Islet of Langerhans (tissue), 1 donor: Measurements from ENCODE around the gene ARHGEF40.
"Not testable (repeated sequence)": the region's sequence is repeated elsewhere in the genome, so short reads cannot be mapped to it uniquely, and the experiment has no call there.

Experiments
- FAIRE-seq: peaks from one replicate; lab custom pipeline; 2011; peaks lifted over from hg19 to GRCh38; lab: Jason Lieb, UNC

Gene ARHGEF40

GRCh38 chr14:21040370-21040925 lies 29.7 kb upstream of the ARHGEF40 start:
- FAIRE-seq, result no peak

- not testable (repeated sequence) for FAIRE-seq
These were observed 29.2 kb upstream of the ARHGEF40 start for GRCh38 chr14:21040941-21041340.

- FAIRE-seq, result no peak
These were observed 28.2 kb upstream of the ARHGEF40 start, which contains the start of gene RNASE7 for GRCh38 chr14:21041676-21042433. TSS of gene RNASE7 (plus strand) at chr14:21042362. CDS start at chr14:21042993, 631 bp downstream.

GRCh38 chr14:21042918-21043317 lies 27.2 kb upstream of the ARHGEF40 start:
- no peak for FAIRE-seq

GRCh38 chr14:21043387-21043973 lies 26.6 kb upstream of the ARHGEF40 start:
- no peak for FAIRE-seq

GRCh38 chr14:21043974-21044618 lies 26.0 kb upstream of the ARHGEF40 start:
- no peak for FAIRE-seq

- no peak for FAIRE-seq
These were observed 22.7 kb upstream of the ARHGEF40 start for GRCh38 chr14:21047378-21047781.

GRCh38 chr14:21048638-21049037 lies 21.5 kb upstream of the ARHGEF40 start:
- no peak for FAIRE-seq

- no peak for FAIRE-seq
These were observed 20.8 kb upstream of the ARHGEF40 start for GRCh38 chr14:21049271-21049673.

- no peak for FAIRE-seq
These were observed 19.5 kb upstream of the ARHGEF40 start for GRCh38 chr14:21050597-21050996.

- no peak for FAIRE-seq
These were observed 16.7 kb upstream of the ARHGEF40 start for GRCh38 chr14:21053184-21054122.

- no peak for FAIRE-seq
These were observed 15.9 kb upstream of the ARHGEF40 start for GRCh38 chr14:21054123-21054767.

- no peak for FAIRE-seq
These were observed 15.3 kb upstream of the ARHGEF40 start for GRCh38 chr14:21054768-21055145.

- FAIRE-seq, result no peak
These were observed 14.5 kb upstream of the ARHGEF40 start for GRCh38 chr14:21055432-21056117.

- FAIRE-seq, result no peak
These were observed 13.5 kb upstream of the ARHGEF40 start for GRCh38 chr14:21056520-21057163.

- no peak for FAIRE-seq
These were observed 12.1 kb upstream of the ARHGEF40 start, which contains the start of gene RNASE8 for GRCh38 chr14:21057803-21058675. TSS of gene RNASE8 (plus strand) at chr14:21057822. CDS start at chr14:21057893, 71 bp downstream.

- no peak for FAIRE-seq
These were observed 11.2 kb upstream of the ARHGEF40 start for GRCh38 chr14:21058903-21059302.

GRCh38 chr14:21059842-21060613 lies 10.1 kb upstream of the ARHGEF40 start:
- no peak for FAIRE-seq
